ENCODE measurements around the gene SH3RF3.
"Not testable (repeated sequence)": the region's sequence is repeated elsewhere in the genome, so short reads cannot be mapped to it uniquely, and the experiment has no call there.

Gene SH3RF3

DNA sequence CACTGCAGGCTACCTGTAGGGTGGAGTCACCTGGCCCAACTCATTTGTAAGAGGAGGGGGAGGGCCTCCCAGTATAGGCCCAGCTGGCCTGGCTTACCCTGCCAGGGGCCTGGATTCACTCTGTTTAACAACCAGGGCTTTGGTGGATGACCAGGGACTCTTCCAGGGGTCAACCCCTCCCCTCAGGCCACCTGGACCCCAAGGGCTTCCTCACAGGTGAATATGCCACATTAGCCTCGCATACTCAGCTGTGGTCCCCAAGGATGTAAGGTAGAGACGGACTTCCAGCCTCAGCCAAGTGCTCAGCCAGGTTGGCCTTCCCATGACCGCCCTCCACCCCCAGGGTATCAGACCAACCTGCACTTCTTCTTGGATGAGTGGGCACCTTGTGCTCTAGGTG lies 8.8 kb upstream of the SH3RF3 start:
- no peak for DNase-seq

- DNase-seq: not testable (repeated sequence)
These were observed 8.3 kb upstream of the SH3RF3 start for GRCh38 chr2:109120686-109121085.

DNA sequence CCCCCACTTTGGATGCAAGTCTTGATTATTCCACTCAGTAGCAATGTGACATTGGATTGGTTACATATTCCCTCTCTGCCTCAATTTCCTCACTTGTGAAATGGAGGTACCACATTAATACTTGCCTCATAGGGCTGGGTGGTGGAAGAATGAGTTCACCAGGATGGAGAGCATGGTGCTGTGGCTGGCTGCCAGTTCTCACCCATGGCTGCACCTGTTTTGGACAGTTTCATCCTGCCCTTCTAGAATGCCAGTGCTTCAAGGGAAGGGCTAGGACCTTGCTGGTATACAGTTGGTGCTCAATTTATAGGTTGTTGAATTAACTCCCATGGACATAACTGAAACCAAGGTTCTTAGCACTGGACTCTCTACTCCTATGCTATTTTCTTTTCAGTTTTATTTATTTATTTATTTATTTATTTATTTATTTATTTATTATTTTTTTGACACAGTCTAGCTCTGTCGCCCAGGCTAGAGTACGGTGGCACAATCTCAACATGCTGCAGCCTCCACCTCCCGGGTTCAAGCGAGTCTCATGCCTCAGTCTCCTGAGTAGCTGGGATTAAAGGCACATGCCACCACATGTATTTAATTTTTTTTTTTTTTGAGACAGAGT lies 5.3 kb upstream of the SH3RF3 start:
- no peak for DNase-seq

- DNase-seq: no peak
These were observed 3.9 kb upstream of the SH3RF3 start for GRCh38 chr2:109124982-109125592.

DNA sequence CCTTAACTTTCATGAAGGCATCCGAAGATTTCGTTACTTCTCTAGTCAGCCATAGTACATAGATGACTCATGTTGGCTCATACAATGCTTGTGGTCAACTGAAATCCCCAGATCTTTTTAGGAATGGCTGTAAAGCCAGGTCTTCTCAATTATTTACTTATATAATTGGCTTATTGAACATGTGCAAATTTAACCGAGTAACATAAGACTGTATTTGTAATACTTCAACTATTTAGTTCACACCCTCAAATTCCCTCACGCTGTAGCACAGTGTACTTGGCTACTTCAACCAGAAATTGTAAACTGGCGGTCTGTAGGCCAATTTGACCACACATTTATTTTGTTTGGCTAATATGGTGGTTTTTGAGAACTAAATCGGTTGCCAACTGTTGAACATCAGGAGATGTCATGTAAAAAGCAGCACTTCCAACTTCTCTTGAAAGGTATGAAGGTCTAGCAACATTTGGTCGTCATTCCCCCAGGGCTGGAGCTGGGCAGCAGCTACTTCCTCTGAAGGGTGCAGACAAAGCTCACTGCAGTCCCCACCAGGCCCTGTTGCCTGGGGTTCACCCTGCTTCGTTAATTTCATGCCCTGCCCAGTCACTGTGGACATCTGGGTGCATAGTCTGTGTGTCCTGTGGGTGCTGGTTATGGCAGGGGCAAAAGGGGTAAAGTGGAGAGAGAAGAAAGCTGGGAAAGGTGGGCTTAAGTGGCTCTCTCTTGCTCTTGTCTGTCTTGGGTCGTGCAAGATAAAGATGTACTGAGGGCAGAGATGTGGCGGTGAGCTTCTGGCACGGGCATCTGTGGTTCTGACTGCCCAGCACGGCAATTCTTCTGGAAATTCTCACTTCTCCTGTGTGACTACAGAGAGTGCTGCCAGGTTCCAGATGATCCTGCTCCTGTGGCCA lies 3.2 kb upstream of the SH3RF3 start:
- no peak for DNase-seq

DNA sequence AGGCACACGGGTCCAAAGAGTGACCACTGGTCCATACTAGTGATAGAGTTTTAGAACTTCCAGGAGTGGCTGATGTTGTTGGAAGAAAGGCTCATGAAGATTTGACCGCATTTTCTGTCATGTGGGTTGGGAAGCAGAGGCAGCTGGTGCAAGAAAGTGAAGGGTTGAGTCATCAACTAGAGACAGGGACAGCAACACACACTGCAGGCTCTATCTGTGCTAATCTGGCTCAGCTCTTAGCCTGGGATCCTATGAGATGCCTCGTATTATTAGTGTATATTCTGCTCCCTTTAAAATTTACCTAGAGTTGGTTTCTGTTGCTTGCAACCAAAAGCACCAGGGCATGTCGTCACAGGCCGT lies 2.5 kb upstream of the SH3RF3 start:
- no peak for DNase-seq

- no peak for DNase-seq
These were observed 1.4 kb upstream of the SH3RF3 start for GRCh38 chr2:109127556-109127955.

GRCh38 chr2:109128048-109128615 lies 873 bp upstream of the SH3RF3 start:
- peak; percentile 72 for DNase-seq

GRCh38 chr2:109129356-109129920 lies 433 bp downstream of the SH3RF3 start:
- peak; percentile 23 for DNase-seq

DNA sequence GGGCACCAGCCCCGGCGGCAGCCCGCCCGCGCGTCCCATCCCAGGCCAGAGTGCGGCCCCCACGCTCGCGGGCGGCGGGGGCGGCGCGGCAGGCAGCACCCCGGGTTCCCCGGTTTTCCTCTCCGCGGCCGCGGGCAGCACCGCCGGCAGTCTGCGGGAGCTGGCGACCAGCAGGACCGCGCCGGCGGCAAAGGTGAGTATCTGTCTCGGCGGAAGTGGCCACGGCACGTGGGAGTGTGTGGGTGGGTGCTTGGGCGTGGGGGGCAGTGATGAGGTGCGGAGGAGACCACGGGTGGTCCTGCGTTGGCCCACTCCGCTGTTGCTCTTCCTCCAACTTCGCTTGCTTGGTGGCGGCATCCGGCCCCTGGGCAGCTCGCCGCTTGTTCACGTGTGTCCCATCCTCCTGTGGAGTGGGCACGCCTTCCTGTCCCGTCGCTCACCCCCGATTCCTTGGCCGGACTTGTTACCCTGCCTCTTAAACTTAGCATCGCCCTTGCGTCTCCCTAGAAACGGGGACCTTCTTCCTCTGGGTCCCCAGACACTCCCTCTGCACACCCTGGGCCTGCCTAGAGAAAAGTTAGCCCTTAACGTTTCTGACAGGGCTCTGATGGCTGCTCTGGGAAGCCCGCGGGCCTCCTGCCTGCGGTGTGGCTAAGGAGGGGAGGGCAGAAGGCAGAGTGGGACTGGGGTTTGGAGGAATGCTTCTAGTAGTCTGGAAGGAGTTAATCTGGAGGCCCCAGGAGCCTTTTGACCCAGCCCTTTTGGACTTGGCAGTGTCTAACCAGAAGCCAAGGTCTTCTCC lies 1.1 kb downstream of the SH3RF3 start:
- DNase-seq: no peak

DNA sequence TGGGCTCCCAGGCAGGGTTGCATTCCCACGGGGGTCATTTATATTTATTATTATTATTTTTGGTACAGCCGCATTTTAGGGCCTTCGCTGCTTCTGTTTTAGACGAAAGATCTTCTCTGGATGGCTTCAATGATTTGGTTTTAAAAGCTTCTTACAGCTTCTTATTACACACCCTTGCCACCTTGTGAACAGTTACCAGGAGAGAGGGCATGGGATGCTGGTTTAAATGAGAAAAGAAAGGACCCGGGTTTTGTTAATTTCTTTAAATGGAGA lies 1.7 kb downstream of the SH3RF3 start:
- no peak for DNase-seq

- DNase-seq: no peak
These were observed 2.8 kb downstream of the SH3RF3 start for GRCh38 chr2:109131777-109132176.

GRCh38 chr2:109132626-109133025 lies 3.6 kb downstream of the SH3RF3 start:
- no peak for DNase-seq

- DNase-seq: no peak
These were observed 4.7 kb downstream of the SH3RF3 start for GRCh38 chr2:109133746-109134145.

DNA sequence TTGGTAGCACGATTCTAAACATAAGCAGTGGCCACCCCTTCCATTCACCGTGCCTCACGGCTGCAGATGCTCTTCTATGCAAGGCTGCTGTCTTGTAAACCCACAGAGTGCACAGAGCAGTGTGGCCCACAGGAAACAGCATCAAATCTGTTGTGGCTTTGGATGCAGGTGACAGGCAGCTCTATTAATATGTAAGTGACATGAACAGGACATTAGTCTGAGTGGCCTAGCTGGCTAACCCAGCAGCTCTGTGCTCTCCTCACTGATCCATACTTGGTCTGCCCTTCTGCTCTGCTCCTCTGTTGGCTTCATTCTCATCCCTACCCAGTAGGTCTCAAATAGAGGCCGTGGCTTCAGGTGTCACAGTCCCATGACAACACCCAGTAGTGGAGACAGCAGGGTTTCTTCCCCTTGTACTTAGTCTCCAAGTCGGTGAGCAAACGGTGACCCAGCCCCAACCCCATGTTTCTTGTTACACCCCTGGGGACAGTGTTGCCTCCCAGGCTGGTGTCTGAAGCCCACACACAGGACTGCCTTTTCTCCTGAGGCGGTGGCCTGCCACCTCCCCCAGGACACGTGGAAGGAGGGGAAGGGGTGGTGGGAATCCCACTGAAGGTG lies 5.8 kb downstream of the SH3RF3 start:
- no peak for DNase-seq

GRCh38 chr2:109135359-109136197 lies 6.6 kb downstream of the SH3RF3 start:
- no peak for DNase-seq

GRCh38 chr2:109136542-109136941 lies 7.5 kb downstream of the SH3RF3 start:
- DNase-seq: no peak

GRCh38 chr2:109137616-109138015 lies 8.6 kb downstream of the SH3RF3 start:
- no peak for DNase-seq

GRCh38 chr2:109138449-109138848 lies 9.4 kb downstream of the SH3RF3 start:
- no peak for DNase-seq

DNA sequence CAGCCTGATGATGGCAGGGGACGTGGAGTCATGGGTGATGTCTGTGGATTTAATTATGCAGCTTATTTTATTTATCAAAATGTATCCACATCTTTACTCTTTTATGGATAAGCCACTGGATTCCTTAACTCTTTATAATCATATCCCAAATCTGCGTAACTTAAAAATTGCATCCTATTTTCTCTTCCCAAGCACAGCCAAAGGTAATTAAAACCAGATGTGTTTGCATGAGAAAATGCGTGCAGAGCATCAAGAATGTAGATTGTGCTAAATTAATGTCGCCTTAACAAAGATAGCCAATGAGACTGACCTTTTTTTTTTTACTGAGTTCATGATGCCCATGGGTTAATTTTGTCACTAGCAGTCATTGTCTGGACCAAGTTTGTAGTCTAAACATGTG lies 10.0 kb downstream of the SH3RF3 start:
- no peak for DNase-seq

DNA sequence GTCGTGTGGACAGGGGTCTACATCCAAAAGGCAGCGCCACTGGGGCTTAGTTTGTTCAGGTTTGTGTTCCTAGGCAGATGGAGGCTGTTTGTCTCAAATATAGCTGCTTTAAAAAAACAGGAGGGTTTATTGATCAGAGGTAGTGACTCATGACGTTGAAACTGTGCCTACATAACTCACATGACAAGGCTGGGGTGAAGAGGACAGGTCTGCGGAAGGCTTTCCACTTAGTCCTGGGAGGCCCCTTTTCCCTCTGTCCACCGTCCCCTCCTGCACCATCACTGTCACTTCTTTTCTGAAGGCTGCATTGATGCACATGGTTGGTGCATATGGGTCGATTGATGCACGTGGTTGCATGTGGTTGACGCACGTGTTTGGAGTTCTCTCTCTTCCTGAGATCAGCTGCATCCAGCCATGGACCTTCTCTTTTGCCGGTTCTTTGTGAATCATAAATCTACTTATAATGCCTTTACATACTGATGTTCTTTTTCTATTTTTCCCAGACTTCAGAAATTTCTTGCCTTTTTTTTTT lies 10.9 kb downstream of the SH3RF3 start:
- no peak for DNase-seq
